CD4-positive, alpha-beta memory T cell (primary cell): ENCODE results near the gene TIMM13. TPM values are rescaled to one million over a fixed set of nuclear protein-coding genes. Genes with fewer than 3 reads are reported as not detected.

ENCODE experiments used
- CTCF ChIA-PET: fragments of 350-600 bp; sonication (Branson Sonifier 250); formaldehyde crosslinking; loops from one replicate; lab custom pipeline; 2021; ENCODE audit warnings: inconsistent platforms; ENCODE audit not compliant: partially characterized antibody; lab: Charles Lee
- POLR2A ChIA-PET: fragments of 350-600 bp; sonication (Branson Sonifier 250); formaldehyde crosslinking; loops from one replicate; lab custom pipeline; 2021; ENCODE audit not compliant: partially characterized antibody; lab: Charles Lee
- DNase-seq, 5 donors: peaks; one replicate each; pipeline versions ENCODE4 v3.0.0 to v3.0.0-alpha.2; 2020 to 2022; ENCODE audit warnings: mixed read lengths in 1 of 5
- H3K27ac ChIP-seq: one replicate; pipeline ENCODE4 v1.7.0; 2013; ENCODE audit warnings: low read depth, low read length
- H3K27me3 ChIP-seq: 2 replicates; pipeline ENCODE4 v1.7.0; 2013; ENCODE audit warnings: mild to moderate bottlenecking, low read length, moderate library complexity; ENCODE audit not compliant: insufficient read depth
- H3K36me3 ChIP-seq: 2 replicates; pipeline ENCODE4 v1.7.0; 2013; ENCODE audit warnings: mild to moderate bottlenecking, low read length, moderate library complexity; ENCODE audit not compliant: insufficient read depth
- H3K4me1 ChIP-seq: 2 replicates; pipeline ENCODE4 v1.7.0; 2013; ENCODE audit warnings: mild to moderate bottlenecking, low read length, moderate library complexity; ENCODE audit not compliant: insufficient read depth
- H3K4me3 ChIP-seq, 2 donors: one replicate each; pipeline ENCODE4 v1.7.0; 2013; ENCODE audit warnings: low read length in 2 of 2, mild to moderate bottlenecking in 1 of 2
- H3K9me3 ChIP-seq, 2 donors: one replicate each; pipeline ENCODE4 v1.7.0; 2013; ENCODE audit warnings: low read length in 2 of 2, control low read depth in 1 of 2; ENCODE audit not compliant: control insufficient read depth in 1 of 2
- H3K27ac Mint-ChIP-seq, 7 donors: one replicate each; pipeline ENCODE4 v1.8.0; 2020 to 2021; ENCODE audit warnings: mixed read lengths in 7 of 7, mild to moderate bottlenecking in 6 of 7, inconsistent platforms in 3 of 7, moderate library complexity in 3 of 7
- H3K27me3 Mint-ChIP-seq, 2 donors: one replicate each; pipeline ENCODE4 v1.8.0; 2020 to 2021; ENCODE audit warnings: mixed read lengths in 2 of 2
- H3K36me3 Mint-ChIP-seq, 2 donors: one replicate each; pipeline ENCODE4 v1.8.0; 2020 to 2021; ENCODE audit warnings: mixed read lengths in 2 of 2, inconsistent platforms in 1 of 2, mild to moderate bottlenecking in 1 of 2
- H3K4me1 Mint-ChIP-seq, 4 donors: one replicate each; pipeline ENCODE4 v1.8.0; 2020 to 2021; ENCODE audit warnings: mixed read lengths in 4 of 4, mild to moderate bottlenecking in 1 of 4
- H3K4me3 Mint-ChIP-seq, 8 donors: one replicate each; pipeline ENCODE4 v1.8.0; 2020 to 2021; ENCODE audit warnings: mixed read lengths in 8 of 8, mild to moderate bottlenecking in 7 of 8, moderate library complexity in 6 of 8, inconsistent platforms in 3 of 8
- H3K9me3 Mint-ChIP-seq, 8 donors: one replicate each; pipeline ENCODE4 v1.8.0; 2020 to 2021; ENCODE audit warnings: mixed read lengths in 8 of 8, mild to moderate bottlenecking in 5 of 8, inconsistent platforms in 3 of 8, moderate library complexity in 1 of 8
- intact Hi-C: fragments of 100-400 bp; cut with micrococcal nuclease; formaldehyde crosslinking; loops from one replicate; pipeline ENCODE4 v1.15.1; 2023
- polyA plus RNA-seq, 2 donors: library from polyadenylated mRNA; unstranded; fragments of 300-500 nt; fragmentation: Illumina TruSeq; gene quantifications; one replicate each; pipeline ENCODE4 v1.2.3, GENCODE V29; 2021
- total RNA-seq, 2 experiments: library from RNA; stranded (reverse); gene quantifications; one replicate each; pipeline ENCODE4 v1.2.3, GENCODE V29; 2021

TIMM13 gene
- total and polyA plus RNA-seq, 4 experiments from 2014 or later: 30.6 to 76.4 (median 48.7) TPM

GRCh38 chr19:2436926-2437325 is 9.5 kb upstream of the TIMM13 start:
- no peaks in the 10 kb centered on the region for H3K27me3 ChIP-seq
- DNase-seq: no peak
- Mint-ChIP-seq H3K27ac (no peak overlapping the region), H3K36me3 (peaks cover 4 to 15% of the 10 kb centered on the region in 2 donors), H3K4me1 (peaks cover 0 to 7% (median 4%) of the 10 kb centered on the region in 4 donors), H3K9me3 (no peaks in the 10 kb centered on the region), H3K4me3 (no peak overlapping the region), H3K27me3 (no peaks in the 10 kb centered on the region)
- no peaks in the 10 kb centered on the region for H3K4me1 ChIP-seq
- ChIA-PET POLR2A (no interaction called here), CTCF (no interaction called here)
- no peak overlapping the region for H3K27ac ChIP-seq
- no peak overlapping the region for H3K4me3 ChIP-seq
- H3K36me3 ChIP-seq: peaks cover 9% of the 10 kb centered on the region
- H3K9me3 ChIP-seq: no peaks in the 10 kb centered on the region
- intact Hi-C loops: no loop called here

GRCh38 chr19:2436384-2436783 is 9.0 kb upstream of the TIMM13 start:
- ChIA-PET CTCF (no interaction called here), POLR2A (no interaction called here)
- H3K27ac ChIP-seq: no peak overlapping the region
- no peaks in the 10 kb centered on the region for H3K9me3 Mint-ChIP-seq
- no peak for DNase-seq
- no peaks in the 10 kb centered on the region for H3K27me3 Mint-ChIP-seq
- H3K27me3 ChIP-seq: no peaks in the 10 kb centered on the region
- H3K36me3 Mint-ChIP-seq: peaks cover 4 to 20% of the 10 kb centered on the region in 2 donors
- H3K4me3 Mint-ChIP-seq: no peak overlapping the region
- H3K36me3 ChIP-seq: peaks cover 9% of the 10 kb centered on the region
- peaks cover 0 to 7% (median 4%) of the 10 kb centered on the region in 4 donors for H3K4me1 Mint-ChIP-seq
- intact Hi-C loops: no loop called here
- no peaks in the 10 kb centered on the region for H3K4me1 ChIP-seq
- H3K9me3 ChIP-seq: no peaks in the 10 kb centered on the region
- no peak overlapping the region for H3K4me3 ChIP-seq
- no peak overlapping the region for H3K27ac Mint-ChIP-seq

GRCh38 chr19:2434721-2435265 is 7.4 kb upstream of the TIMM13 start:
- no peaks in the 10 kb centered on the region for H3K4me1 ChIP-seq
- H3K4me1 Mint-ChIP-seq: no peaks in the 10 kb centered on the region
- no peak for DNase-seq
- no peaks in the 10 kb centered on the region for H3K27me3 Mint-ChIP-seq
- H3K36me3 ChIP-seq: peaks cover 9% of the 10 kb centered on the region
- intact Hi-C loops: no loop called here
- peak overlapping the region in 1 of 7 donors; percentile 74 for H3K27ac Mint-ChIP-seq
- no peak overlapping the region for H3K27ac ChIP-seq
- H3K27me3 ChIP-seq: no peaks in the 10 kb centered on the region
- ChIA-PET CTCF (no interaction called here), POLR2A (interaction anchor here (0.6 kb wide), 1 partner anchor 123 kb away, joined by 3 read pairs; no protein-coding TSS in a partner anchor)
- H3K9me3 Mint-ChIP-seq: no peaks in the 10 kb centered on the region
- no peak overlapping the region for H3K4me3 Mint-ChIP-seq
- no peaks in the 10 kb centered on the region for H3K9me3 ChIP-seq
- H3K36me3 Mint-ChIP-seq: peaks cover 4 to 16% of the 10 kb centered on the region in 2 donors
- no peak overlapping the region for H3K4me3 ChIP-seq

- no peaks in the 10 kb centered on the region for H3K4me1 Mint-ChIP-seq
- peak overlapping the region in 2 of 7 donors; percentile 61 to 68 for H3K27ac Mint-ChIP-seq
- H3K27me3 Mint-ChIP-seq: no peaks in the 10 kb centered on the region
- ChIA-PET CTCF (no interaction called here), POLR2A (interaction anchor here (0.6 kb wide), 1 partner anchor 122 kb away, joined by 3 read pairs; no protein-coding TSS in a partner anchor)
- Histone ChIP-seq H3K4me3 (no peak overlapping the region), H3K36me3 (peaks cover 9% of the 10 kb centered on the region), H3K27ac (no peak overlapping the region), H3K27me3 (no peaks in the 10 kb centered on the region), H3K9me3 (no peaks in the 10 kb centered on the region), H3K4me1 (no peaks in the 10 kb centered on the region)
- intact Hi-C loops: no loop called here
- no peak overlapping the region for H3K4me3 Mint-ChIP-seq
- no peaks in the 10 kb centered on the region for H3K9me3 Mint-ChIP-seq
- H3K36me3 Mint-ChIP-seq: peaks cover 4 to 16% of the 10 kb centered on the region in 2 donors
- no peak for DNase-seq
These were observed 6.9 kb upstream of the TIMM13 start for GRCh38 chr19:2434267-2434666.

GRCh38 chr19:2433854-2434253 is 6.5 kb upstream of the TIMM13 start:
- Histone ChIP-seq H3K9me3 (no peaks in the 10 kb centered on the region), H3K27me3 (no peaks in the 10 kb centered on the region), H3K4me3 (no peak overlapping the region), H3K4me1 (no peaks in the 10 kb centered on the region), H3K36me3 (peaks cover 9% of the 10 kb centered on the region), H3K27ac (no peak overlapping the region)
- Mint-ChIP-seq H3K36me3 (peaks cover 4 to 16% of the 10 kb centered on the region in 2 donors), H3K9me3 (no peaks in the 10 kb centered on the region), H3K27me3 (no peaks in the 10 kb centered on the region), H3K4me3 (no peak overlapping the region), H3K4me1 (no peaks in the 10 kb centered on the region), H3K27ac (no peak overlapping the region)
- ChIA-PET CTCF (no interaction called here), POLR2A (interaction anchor here (0.6 kb wide), 1 partner anchor 122 kb away, joined by 3 read pairs; no protein-coding TSS in a partner anchor)
- DNase-seq: no peak
- intact Hi-C loops: no loop called here

GRCh38 chr19:2432131-2432848 is 4.9 kb upstream of the TIMM13 start:
- CTCF ChIA-PET: no interaction called here
- H3K4me1 ChIP-seq: peaks cover 6% of the 10 kb centered on the region
- no peaks in the 10 kb centered on the region for H3K27me3 ChIP-seq
- H3K36me3 Mint-ChIP-seq: peaks cover 4 to 19% of the 10 kb centered on the region in 2 donors
- POLR2A ChIA-PET: no interaction called here
- no peak for DNase-seq
- H3K27ac Mint-ChIP-seq: peak overlapping the region in 2 of 7 donors; percentile 36 to 42
- H3K9me3 ChIP-seq: no peaks in the 10 kb centered on the region
- peaks cover 3 to 12% (median 6%) of the 10 kb centered on the region in 4 donors for H3K4me1 Mint-ChIP-seq
- no peak overlapping the region for H3K4me3 ChIP-seq
- H3K27me3 Mint-ChIP-seq: no peaks in the 10 kb centered on the region
- intact Hi-C loops: no loop called here
- H3K4me3 Mint-ChIP-seq: no peak overlapping the region
- H3K36me3 ChIP-seq: no peaks in the 10 kb centered on the region
- H3K27ac ChIP-seq: no peak overlapping the region
- no peaks in the 10 kb centered on the region for H3K9me3 Mint-ChIP-seq

- Histone ChIP-seq H3K27ac (no peak overlapping the region), H3K27me3 (no peaks in the 10 kb centered on the region), H3K9me3 (no peaks in the 10 kb centered on the region), H3K4me3 (no peak overlapping the region), H3K36me3 (no peaks in the 10 kb centered on the region), H3K4me1 (peaks cover 10% of the 10 kb centered on the region)
- intact Hi-C loops: no loop called here
- Mint-ChIP-seq H3K36me3 (peaks cover 4 to 19% of the 10 kb centered on the region in 2 donors), H3K27me3 (no peaks in the 10 kb centered on the region), H3K9me3 (no peaks in the 10 kb centered on the region), H3K4me1 (peaks cover 5 to 16% (median 10%) of the 10 kb centered on the region in 4 donors), H3K4me3 (no peak overlapping the region), H3K27ac (peak overlapping the region in 1 of 7 donors; percentile 41)
- ChIA-PET POLR2A (no interaction called here), CTCF (no interaction called here)
- DNase-seq: no peak
These were observed 4.1 kb upstream of the TIMM13 start for GRCh38 chr19:2431318-2432055.
